Lower lobe of right lung (tissue), 2 donors: ENCODE data around the gene C19orf33. TPM values are rescaled to one million over a fixed set of nuclear protein-coding genes. Genes with fewer than 3 reads are reported as not detected.
A peak's percentile ranks its signal among the peaks of the same experiment; 100 is the strongest.

Experiments used
- ATAC-seq, 2 donors: fragments of 200-7000 bp; cut with Tn5 transposase; one replicate each; pipeline ENCODE4 v1.9.1; 2020 to 2022; ENCODE audit warnings: mild to moderate bottlenecking in 2 of 2, moderate library complexity in 2 of 2
- DNase-seq: peaks from one replicate; pipeline ENCODE4 v3.0.0-alpha.2; 2020
- H3K27ac ChIP-seq: fragments of 200-600 bp; one replicate; pipeline ENCODE4 v1.8.0; 2022
- H3K27me3 ChIP-seq: fragments of 200-600 bp; one replicate; pipeline ENCODE4 v1.8.0; 2022; ENCODE audit warnings: low read depth
- H3K36me3 ChIP-seq: fragments of 200-600 bp; one replicate; pipeline ENCODE4 v1.8.0; 2022; ENCODE audit warnings: mild to moderate bottlenecking
- H3K4me1 ChIP-seq: fragments of 200-600 bp; one replicate; pipeline ENCODE4 v1.8.0; 2022
- H3K4me3 ChIP-seq: fragments of 200-600 bp; one replicate; pipeline ENCODE4 v1.8.0; 2022; ENCODE audit warnings: mild to moderate bottlenecking
- H3K9me3 ChIP-seq: fragments of 200-600 bp; one replicate; pipeline ENCODE4 v1.8.0; 2022
- CTCF ChIP-seq: fragments of 200-600 bp; IDR thresholded peaks from one replicate; pipeline ENCODE4 v1.8.0; 2022; ENCODE audit warnings: antibody characterized with exemption, mild to moderate bottlenecking
- intact Hi-C: fragments of 100-400 bp; cut with DNase I; formaldehyde crosslinking; loops from one replicate; pipeline ENCODE4 v1.11.0; 2022
- total RNA-seq: library from RNA; stranded (reverse); fragmentation: NEBNext Ultra II Directional; extraction: Animal tissue kit (Norgen Biotek cat#: 25700); gene quantifications from one replicate; pipeline ENCODE4 v1.2.1, GENCODE V29; 2021
- donor health status: DM: no; HTN: yes; CAD: no; lungs with severe emphysema.

Gene C19orf33
- total RNA-seq, 1 donor from 2014 or later: 35.6 TPM

GRCh38 chr19:38351865-38352395 lies 47.9 kb downstream of the C19orf33 start:
- intact Hi-C loops: no loop called here
- H3K27ac ChIP-seq: no peak overlapping the region
- H3K36me3 ChIP-seq: no peaks in the 10 kb centered on the region
- ATAC-seq (peak in 1 of 2 donors; percentile 23), DNase-seq (no peak)
- no peaks in the 10 kb centered on the region for H3K9me3 ChIP-seq
- no peak overlapping the region for H3K4me3 ChIP-seq
- no peak for TF ChIP-seq CTCF
- no peaks in the 10 kb centered on the region for H3K4me1 ChIP-seq
- peaks cover 20% of the 10 kb centered on the region for H3K27me3 ChIP-seq

DNA sequence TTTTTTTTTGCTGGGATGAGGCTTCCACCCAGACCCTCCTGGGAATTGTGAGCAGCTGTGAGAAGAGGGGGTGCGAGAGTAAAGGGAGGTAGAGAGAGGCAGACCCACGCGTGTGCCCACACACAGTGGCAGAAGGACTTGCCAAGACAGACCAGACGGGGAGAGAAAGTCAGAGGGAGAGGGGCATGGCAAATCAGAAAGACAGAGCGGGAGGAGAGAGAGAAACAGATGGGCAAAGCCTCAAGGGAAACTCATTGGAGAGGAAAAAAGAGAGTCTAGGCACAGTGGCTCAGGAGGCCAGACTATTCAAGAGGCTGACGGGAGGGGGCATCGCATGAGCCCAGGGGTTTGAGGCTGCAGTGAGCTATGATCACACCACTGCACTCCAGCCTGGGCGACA lies 48.6 kb downstream of the C19orf33 start:
- H3K27me3 ChIP-seq: peaks cover 25% of the 10 kb centered on the region
- intact Hi-C loops: no loop called here

More for the DNA sequence above, 48.6 kb downstream of the C19orf33 start:
- Histone ChIP-seq H3K36me3 (no peaks in the 10 kb centered on the region), H3K4me3 (no peak overlapping the region), H3K4me1 (no peaks in the 10 kb centered on the region), H3K27ac (no peak overlapping the region), H3K9me3 (no peaks in the 10 kb centered on the region)
- TF ChIP-seq CTCF: no peak
- ATAC-seq (no peak), DNase-seq (no peak)

Other genes starting within 250 kb of the C19orf33 start
- gene DPF1, start 80.0 kb upstream of the C19orf33 start, total RNA-seq: not detected
- gene PPP1R14A, start 47.9 kb upstream of the C19orf33 start, total RNA-seq: 65.0 TPM
- 202 TPM for gene SPINT2, start 39.7 kb upstream of the C19orf33 start, total RNA-seq
- 38.9 TPM for gene YIF1B, start 11.7 kb downstream of the C19orf33 start, total RNA-seq
- 11.5 TPM for gene KCNK6, start 15.6 kb downstream of the C19orf33 start, total RNA-seq
- gene CATSPERG, start 31.6 kb downstream of the C19orf33 start, total RNA-seq: 10.9 TPM
- 113 TPM for gene PSMD8, start 70.3 kb downstream of the C19orf33 start, total RNA-seq
- gene GGN, start 83.8 kb downstream of the C19orf33 start, total RNA-seq: 0.59 TPM
- gene SPRED3, start 84.4 kb downstream of the C19orf33 start, total RNA-seq: 0.62 TPM
- 21.1 TPM for gene FAM98C, start 98.8 kb downstream of the C19orf33 start, total RNA-seq
- gene RASGRP4, start 122.0 kb downstream of the C19orf33 start, total RNA-seq: 13.5 TPM
- 9.2 TPM for gene RYR1, start 129.4 kb downstream of the C19orf33 start, total RNA-seq